ENCODE data around the gene RCAN2.

RCAN2 gene

DNA sequence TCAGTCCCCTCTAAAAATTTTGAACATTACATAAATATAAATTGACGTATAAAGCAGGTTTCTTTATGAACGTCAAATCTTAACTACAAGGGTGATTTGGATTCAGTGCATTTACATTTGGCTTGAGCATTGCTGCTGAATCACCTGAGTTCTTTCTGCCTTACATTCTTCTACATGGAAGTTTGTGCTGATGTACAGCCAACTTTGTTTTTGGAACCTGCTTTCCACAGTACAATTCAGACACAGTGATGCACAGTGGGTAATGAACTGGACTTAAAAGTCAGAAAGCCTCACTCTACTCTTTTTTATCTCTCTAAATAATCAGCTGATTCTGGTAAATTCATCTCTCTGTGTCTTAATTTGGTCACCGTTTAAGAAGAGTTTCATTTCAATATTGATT lies 47.6 kb downstream of the RCAN2 start:
- in situ Hi-C loops (cut with MboI; ENCODE audit: low sequenced_read_pairs): no loop called here

DNA sequence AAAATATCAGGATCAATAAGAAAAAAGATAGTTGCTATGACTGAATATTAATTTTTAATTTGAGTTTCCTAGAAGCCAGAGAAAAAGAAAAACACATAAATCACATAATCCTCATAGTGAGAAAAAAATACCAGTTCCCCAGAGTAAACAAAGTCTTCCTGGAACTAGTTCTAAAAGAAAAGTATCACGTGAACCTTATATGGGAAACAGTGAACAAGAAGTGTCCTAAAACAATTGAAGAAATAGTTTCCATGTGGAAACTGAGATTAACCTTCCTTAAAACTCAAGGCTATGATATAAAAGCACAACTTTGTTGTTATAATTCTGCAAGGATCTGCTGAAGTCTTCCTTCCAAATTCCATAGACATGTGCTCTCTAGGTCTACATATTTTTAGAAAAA lies 50.6 kb downstream of the RCAN2 start:
- in situ Hi-C loops (cut with MboI; ENCODE audit: low sequenced_read_pairs): no loop called here

DNA sequence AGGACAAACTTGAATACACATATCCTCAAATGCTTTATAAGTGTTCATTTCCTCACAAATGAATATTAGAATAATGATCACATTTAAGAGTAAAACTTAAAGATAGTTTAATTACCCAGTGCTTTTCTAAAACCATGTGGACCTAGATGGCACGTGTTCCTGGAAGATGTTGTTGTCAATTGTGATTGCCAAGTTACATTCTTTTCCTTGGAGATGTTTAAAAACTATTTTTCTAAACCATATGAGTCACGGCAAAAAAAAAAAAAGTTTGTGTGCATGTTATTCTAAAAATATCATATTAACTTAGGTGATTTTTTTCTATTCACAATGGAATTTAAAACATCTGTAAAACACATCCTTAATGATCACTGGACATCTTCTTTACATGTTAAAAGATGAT lies 51.1 kb downstream of the RCAN2 start:
- in situ Hi-C loops (cut with MboI; ENCODE audit: low sequenced_read_pairs): no loop called here

DNA sequence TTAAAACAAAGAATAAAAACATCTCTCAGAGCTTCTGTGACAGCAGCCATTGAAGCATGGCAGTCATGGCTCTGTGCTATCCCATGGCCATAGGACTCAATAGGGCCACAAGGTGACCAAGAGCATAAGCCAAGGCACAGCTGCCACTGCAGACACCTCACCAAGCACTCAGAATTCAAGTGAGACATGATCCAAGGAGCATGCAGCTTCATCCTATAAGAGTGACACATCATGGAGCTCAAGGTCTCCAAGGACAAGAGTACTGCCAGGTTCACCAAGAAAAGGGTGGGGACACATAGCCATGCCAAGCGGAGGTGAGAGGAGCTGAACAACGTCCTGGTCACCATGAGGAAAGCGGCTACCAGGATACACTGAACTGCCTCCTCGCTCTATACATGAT lies 53.0 kb downstream of the RCAN2 start:
- in situ Hi-C loops (cut with MboI; ENCODE audit: low sequenced_read_pairs): no loop called here

DNA sequence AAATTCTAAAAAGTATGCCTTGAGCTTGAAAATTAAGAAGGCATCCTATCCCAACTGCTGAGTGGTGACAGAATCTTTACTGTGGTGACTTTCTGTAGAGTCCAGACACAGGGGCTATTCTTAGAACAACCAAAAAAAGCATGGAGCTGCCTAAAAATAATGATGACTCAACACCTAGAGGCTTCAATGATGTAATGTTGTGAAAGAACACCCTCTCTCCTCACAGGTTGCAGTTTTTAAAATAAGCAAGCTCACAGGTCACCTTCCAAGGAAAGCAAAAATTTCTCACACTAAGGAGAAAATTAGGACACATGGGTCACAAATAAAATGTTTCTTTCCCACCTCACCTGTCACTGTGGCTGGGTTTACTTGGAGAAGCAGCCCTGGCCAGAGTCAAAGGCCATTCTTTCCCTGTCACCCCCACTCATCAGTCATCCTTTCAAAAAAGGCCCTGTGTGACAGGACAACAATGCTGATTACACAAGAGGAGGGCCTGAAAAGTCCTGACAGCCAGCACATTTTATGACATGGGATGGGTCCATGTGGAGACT lies 53.5 kb downstream of the RCAN2 start:
- in situ Hi-C loops (cut with MboI; ENCODE audit: low sequenced_read_pairs): no loop called here

DNA sequence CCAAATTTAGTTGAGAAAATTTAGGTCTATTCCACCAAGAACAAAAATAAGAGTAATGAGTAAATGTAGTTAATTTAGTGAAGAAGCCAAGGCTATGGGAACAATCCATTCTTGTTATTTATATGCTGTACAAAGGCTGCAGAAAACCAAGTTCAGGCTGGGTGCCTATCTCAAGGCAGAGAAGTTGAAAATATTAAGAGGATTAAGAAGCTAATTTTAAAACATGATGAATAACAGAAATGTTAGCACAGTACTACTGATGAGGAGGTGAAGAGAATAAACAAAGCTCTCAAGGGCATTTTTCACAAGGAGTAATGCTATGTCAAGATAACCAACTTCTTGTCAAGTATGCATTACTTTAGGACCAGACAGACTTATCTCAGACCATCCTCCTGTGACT lies 68.6 kb downstream of the RCAN2 start:
- in situ Hi-C loops (cut with MboI; ENCODE audit: low sequenced_read_pairs): loop anchor here (25.0 kb wide), 1 partner anchor 360 kb away; no protein-coding TSS in a partner anchor

DNA sequence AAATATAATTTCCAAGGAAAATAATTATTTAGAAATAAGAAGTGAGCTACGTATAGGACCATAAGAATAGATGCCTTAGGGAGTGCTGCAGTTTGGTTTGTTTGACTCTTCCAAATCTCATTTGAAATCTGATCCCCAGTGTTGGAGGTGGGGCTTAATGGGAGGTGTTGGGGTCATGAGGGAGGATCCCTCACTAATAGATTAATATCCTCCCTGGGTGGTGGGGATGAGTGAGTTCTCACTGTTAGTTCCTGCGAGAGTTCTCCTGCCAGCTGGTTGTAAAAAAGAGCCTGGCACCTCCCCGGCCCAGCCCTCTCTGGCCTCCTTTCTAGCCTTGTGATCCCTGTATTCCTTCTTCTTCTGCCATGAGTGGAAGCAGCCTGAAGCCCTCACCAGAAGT lies 69.3 kb downstream of the RCAN2 start:
- in situ Hi-C loops (cut with MboI; ENCODE audit: low sequenced_read_pairs): loop anchor here (25.0 kb wide), 1 partner anchor 360 kb away; no protein-coding TSS in a partner anchor

DNA sequence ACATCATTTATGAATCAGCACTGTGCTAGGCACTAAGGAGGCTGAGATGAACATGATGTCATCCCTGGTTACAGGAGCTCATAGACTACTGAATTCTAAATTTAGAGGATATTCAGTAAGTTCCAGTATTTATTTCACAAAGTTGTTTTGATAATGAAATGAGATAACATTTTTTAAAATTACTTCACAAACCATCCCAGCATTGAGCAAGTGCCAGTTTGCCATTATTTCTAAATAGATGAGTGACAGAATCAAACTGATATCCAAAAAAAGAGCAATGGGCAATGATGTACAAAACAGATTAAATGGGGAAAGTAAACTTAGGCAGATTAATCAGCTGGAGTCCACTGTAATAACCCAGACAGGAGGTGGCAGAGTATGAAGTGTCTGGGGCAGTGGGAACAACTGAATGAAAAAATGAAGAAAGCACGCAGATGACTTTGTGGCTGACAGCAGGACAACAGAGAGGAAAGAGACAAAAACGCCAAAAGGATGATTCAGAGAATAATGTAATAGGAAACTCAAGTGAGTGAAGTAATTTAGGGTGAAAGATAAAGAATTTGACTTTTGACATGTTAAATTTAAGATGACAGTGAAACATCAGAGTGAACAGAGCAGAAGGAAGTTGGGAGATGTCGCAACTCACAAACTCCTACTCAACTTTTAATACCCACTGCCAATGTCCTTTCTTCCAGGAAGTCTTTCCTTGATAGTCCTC lies 70.2 kb downstream of the RCAN2 start:
- in situ Hi-C loops (cut with MboI; ENCODE audit: low sequenced_read_pairs): loop anchor here (25.0 kb wide), 1 partner anchor 359 kb away; no protein-coding TSS in a partner anchor

DNA sequence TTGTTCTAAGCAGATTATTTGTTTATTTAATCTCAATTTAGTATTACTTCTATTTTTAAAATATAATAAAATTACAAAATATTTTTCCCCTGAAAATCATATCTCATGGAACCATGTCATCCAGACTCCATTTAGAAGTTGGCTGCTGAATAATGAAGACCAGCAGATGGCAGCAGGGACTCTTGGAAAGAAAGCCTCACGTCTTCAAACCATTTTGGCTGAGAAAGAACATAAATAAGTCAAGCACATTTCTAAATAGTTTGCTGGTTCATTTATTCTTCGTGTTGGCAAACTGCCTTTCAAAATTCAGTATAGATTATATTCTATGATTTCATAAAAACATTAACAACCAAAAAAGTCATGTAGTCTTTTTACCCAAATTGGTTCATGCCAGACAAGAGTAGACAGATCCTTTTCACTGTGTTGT lies 71.7 kb downstream of the RCAN2 start:
- in situ Hi-C loops (cut with MboI; ENCODE audit: low sequenced_read_pairs): loop anchor here (25.0 kb wide), 1 partner anchor 357 kb away; no protein-coding TSS in a partner anchor

DNA sequence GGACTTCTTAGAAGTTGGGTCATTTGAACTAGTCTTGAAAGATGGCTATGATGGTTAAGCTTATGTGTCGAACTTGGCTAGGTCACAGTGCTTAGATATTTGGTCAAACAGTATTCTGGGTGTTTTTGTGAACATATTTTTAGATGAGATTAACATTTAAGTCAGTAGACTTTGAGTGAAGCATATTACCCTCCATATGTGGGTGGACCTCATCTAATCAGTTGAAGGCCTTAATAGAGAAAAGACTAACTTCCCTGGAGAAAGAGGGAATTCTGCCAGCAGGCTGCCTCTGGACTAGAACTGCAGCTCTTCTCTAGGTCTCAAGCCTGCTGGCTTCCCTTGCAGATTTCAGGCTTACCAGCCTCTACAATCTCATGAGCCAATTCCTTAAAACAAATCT lies 76.9 kb downstream of the RCAN2 start:
- in situ Hi-C loops (cut with MboI; ENCODE audit: low sequenced_read_pairs): loop anchor here (25.0 kb wide), 1 partner anchor 352 kb away; no protein-coding TSS in a partner anchor

DNA sequence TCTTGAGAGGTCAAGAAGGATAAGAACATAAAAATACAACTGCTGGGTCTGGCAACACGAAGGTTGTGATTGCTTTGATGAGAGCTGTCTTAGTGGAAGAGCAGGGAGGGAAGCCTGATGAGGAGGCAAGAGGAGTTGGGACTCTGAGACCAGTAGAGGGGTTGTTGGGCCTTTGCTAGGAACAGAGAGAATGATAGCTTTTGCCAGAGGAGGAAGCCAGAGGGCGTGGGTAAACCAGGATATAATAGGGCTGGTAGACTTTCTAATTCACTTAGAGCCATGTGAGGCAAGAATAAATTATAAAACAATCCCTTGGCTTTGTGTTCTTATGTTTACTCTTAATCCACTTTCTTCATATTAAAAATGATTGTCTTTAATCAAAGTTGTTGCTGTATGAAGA lies 78.6 kb downstream of the RCAN2 start:
- in situ Hi-C loops (cut with MboI; ENCODE audit: low sequenced_read_pairs): loop anchor here (25.0 kb wide), 1 partner anchor 350 kb away; no protein-coding TSS in a partner anchor

DNA sequence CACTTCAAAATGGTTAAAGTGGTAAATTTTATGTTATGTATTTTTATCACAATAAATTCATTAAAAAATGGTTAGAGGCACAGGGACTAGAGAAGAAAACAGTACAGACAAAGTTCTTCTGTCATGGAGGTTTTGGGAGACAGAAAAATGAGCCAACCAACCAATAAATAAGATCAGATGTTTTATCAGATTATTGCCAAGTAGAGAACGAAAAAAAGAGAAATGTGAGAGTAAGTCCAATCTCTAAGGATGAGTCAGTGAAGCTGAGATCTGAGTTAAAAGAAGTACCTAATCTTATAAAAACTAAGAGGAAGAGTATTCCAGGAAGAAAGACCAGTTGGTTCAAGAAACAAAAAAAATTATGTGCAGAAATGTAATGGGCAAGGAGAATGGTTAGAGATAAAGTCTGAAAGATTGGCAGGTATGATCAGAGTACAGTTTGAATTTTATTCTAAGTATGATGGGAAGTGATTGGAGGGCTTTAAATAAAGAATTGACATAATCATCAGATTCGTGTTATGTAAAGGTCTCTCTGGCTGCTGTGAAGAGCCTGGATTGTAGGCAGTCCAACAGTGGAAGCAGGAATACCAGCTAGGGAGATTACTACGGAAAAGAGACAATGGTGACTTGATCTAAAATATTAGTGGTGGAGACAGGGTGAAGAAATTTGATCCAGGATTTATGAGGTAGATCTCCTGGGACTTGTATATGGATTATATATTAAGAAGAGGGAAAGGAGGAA lies 79.6 kb downstream of the RCAN2 start:
- in situ Hi-C loops (cut with MboI; ENCODE audit: low sequenced_read_pairs): loop anchor here (25.0 kb wide), 1 partner anchor 349 kb away; no protein-coding TSS in a partner anchor

DNA sequence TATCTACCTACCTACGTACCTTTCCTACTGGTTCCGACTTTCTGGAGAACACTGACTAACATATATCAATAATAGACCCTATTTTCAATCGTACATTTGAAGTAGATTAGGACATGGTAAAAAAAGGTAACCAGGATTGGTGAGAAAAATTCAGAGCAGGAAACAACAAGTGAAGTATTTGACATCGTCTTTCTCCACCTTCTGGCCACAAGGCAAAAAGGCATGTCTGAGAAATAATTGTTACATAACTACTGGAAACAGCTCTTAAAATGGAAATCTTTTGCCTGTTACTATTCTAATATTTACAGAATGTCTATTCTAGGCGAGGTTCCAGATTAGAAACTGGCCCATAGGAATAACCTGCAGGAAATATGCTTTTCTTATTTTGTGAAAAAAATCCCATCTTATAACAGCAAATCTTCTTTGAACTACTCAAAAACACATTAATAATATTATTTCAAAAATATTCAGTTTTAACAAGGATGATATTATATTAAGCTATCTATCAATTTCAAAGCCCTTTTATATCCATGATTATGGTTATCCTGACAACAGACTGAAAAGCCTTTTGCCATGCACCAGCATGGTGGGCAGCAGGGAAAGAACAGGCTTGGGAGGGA lies 80.8 kb downstream of the RCAN2 start:
- in situ Hi-C loops (cut with MboI; ENCODE audit: low sequenced_read_pairs): loop anchor here (25.0 kb wide), 1 partner anchor 348 kb away; no protein-coding TSS in a partner anchor

DNA sequence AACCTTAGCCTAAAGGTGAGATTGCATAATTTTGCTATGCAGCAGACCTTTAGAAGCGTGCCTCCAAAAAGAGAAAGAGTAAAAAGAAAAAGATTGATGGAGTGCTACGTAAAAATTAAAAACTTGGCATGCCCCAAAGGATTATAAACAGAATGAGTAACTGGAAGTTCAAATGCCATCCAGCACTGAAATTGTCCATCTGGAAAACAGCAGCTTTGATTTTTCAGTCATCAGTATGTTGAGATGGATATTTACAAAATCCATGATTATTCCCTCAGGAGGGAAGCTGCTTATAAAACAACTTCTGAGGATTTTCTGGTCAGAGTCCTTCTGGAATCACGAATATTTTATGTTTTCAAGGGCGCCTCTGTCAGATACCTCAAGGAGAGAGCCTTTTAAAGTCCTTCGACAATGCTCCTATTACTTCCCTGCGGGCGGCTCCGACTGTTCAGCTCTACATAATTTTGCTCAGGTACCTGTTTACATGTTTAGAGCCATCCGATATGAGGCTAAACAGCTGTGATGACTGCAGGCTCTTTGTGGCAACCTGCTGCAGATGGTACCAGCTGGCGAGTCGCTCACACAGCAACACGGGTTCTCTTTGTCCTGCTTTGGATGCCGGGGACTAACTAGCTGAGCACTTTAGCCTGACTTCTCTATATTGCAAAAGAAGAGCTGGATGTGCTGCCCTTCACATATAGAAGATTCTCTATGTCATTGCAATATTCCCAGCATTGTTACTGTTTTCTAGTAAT lies 83.3 kb downstream of the RCAN2 start:
- in situ Hi-C loops (cut with MboI; ENCODE audit: low sequenced_read_pairs): loop anchor here (25.0 kb wide), 1 partner anchor 346 kb away; no protein-coding TSS in a partner anchor

DNA sequence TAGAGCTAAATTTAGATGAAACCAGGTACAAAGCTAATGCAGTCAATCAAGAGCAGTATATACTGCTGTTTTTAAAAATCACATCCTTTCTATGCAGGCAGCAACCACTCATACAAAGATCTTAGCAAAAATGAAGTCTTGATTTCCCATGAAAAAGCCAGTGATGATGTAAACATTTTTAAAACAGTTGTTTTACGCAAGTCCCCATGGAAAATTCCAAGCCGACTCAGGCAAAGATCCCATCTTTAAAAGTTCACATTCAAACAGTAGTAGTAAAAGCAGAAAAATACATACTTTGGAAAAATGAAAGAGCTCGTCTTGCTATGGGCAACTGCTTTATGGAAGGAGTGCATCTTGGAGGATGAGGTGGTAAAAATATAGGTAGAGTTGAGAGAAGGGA lies 84.0 kb downstream of the RCAN2 start:
- in situ Hi-C loops (cut with MboI; ENCODE audit: low sequenced_read_pairs): loop anchor here (25.0 kb wide), 1 partner anchor 345 kb away; no protein-coding TSS in a partner anchor

DNA sequence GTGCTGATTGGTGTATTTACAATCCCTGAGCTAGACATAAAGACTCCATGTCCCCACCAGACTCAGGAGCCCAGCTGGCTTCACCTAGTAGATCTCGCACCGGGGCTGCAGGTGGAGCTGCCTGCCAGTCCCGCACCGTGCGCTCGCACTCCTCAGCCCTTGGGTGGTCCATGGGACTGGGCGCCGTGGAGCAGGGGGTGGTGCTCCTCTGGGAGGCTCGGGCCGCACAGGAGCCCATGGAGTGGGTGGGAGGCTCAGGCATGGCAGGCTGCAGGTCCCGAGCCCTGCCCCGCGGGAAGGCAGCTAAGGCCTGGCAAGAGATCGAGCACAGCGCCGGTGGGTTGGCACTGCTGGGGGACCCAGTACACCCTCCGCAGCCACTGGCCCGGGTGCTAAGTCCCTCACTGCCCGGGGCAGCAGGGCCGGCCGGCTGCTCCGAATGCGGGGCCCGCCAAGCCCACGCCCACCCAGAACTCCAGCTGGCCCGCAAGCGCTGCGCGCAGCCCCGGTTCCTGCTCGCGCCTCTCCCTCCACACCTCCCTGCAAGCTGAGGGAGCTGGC lies 85.5 kb downstream of the RCAN2 start:
- in situ Hi-C loops (cut with MboI; ENCODE audit: low sequenced_read_pairs): loop anchor here (25.0 kb wide), 1 partner anchor 343 kb away; no protein-coding TSS in a partner anchor

DNA sequence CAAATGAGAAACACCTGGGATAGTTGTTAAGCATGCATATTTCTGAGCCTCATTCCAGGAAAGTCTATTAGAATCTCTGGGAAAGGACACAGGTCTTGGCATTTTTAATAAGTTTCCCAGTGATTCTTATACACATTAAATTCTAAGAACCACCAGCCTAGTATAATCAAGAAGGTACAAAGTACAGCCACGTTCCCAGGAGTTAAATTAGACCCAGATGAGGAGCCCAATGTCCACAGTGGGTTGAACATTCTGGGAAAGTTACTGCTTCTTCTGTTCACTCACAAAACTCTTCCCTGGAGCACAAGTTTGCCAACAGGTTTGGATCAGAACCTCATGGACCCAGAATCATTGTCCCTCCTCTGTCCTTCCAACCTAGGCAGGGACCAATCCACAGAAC lies 90.4 kb downstream of the RCAN2 start:
- in situ Hi-C loops (cut with MboI; ENCODE audit: low sequenced_read_pairs): loop anchor here (25.0 kb wide), 1 partner anchor 339 kb away; no protein-coding TSS in a partner anchor

DNA sequence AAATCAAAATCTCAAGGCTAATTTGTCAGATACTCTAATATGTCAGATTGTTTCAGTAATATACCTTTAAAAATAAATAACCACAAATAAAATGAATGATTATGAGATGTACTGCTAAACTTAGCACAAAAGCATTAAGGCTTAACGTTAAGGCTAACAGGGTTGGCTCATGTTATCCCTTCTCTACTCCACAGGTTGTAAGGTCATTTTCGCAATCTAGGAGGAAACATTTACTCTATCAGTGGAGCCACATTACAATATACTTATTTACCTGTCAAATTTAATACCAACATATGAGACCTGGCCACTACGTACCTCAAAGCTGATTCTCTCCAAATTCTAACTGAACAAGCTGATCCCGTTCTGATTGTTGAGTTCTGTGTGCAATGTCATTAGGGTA lies 95.7 kb downstream of the RCAN2 start:
- in situ Hi-C loops (cut with MboI; ENCODE audit: low sequenced_read_pairs): no loop called here

DNA sequence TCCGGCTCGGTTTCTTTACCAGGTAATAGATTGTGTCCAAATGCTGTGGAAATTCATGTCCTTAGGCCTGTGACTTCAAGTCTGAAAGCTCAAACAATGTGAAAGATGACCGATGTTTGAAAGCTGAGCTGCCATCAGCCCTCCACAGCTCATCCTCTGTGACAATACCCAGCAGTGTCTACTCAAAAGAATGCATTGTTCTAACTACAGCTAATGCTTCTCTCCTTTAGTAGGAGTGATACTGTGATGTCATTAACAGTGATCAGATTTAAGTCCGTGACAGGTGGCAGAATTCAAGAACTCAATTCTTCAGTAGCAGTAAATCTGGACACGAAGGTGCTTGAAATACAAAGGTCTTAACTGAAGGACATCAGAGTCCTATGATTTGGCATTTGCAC lies 97.3 kb downstream of the RCAN2 start:
- in situ Hi-C loops (cut with MboI; ENCODE audit: low sequenced_read_pairs): no loop called here
